NCI-H2081 (cell line): Measurements from ENCODE around the gene TLE5.
A peak's percentile ranks its signal among the peaks of the same experiment; 100 is the strongest.
"Not testable (repeated sequence)": the region's sequence is repeated elsewhere in the genome, so short reads cannot be mapped to it uniquely, and the experiment has no call there.

Experiments
- DNase-seq, 2 experiments: peaks; one replicate each; lab custom pipeline; 2025; lab: John Stamatoyannopoulos, UW

The TLE5 gene

DNA sequence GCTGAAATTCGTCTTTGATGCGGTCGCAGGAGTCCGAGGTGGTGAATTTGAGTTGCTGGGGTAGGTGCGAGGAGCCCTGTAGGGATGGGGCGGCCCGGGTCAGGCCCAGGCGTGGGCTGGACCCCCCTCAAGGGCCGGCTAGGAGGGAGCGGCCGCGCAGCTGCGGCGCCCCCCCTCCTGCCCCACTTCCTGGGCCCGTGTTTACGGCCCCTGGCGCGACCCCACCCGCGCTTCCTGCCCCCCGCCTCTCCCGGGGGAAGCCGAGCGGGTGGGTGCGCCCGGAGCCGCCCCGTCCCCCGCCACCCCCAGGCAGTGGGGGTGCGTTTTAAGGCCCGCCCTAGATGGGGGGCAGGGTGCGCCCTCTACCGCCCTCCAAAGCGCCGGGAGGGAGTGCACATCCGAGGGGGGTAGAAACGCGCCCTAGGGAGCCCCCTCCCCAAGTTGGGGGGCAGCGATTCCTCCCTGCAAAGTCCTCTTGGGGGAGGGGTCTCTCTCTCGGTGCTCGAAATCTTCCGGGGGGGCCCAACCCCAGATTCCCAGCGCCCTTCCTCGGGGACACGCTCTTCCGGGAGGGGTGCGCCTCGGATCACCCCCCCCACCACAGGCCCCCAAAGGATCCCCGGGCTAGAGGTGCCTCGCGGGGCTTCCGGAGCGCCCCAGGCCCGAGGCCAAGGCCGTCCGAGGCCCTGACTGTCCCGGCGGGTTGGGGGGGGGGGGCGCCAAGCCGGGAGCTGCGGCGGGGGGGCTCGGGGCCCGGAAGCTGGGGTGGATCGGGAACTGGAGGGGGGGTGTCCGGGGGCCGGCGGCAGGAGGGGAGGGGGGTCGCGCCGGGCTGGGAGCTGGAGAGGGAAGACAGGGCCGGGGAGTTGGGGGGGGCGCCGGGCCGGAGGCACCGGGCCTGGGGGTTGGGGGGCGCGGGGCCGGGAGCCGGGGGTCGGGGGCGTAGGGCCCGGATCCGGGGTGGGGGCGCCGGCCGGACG, 823 bp downstream of the TLE5 start:
- peak; percentile 73 to 81 for DNase-seq

DNA sequence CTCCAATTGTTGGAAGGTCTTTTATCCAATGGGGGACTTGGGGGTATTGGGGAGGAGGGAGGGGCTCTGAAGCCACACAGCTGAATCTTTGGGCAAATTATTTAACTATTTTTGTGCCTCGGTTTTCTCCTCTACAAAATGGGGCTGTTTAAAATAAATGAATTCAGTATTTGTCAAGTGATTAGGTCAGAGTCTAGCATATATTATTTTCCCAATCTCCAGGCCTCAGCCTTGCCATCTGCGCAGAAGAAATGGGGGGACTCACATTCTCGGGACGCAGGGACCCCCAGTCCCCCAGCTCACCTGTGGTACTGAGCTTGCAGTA, 1.5 kb downstream of the TLE5 start:
- no peak for DNase-seq

DNA sequence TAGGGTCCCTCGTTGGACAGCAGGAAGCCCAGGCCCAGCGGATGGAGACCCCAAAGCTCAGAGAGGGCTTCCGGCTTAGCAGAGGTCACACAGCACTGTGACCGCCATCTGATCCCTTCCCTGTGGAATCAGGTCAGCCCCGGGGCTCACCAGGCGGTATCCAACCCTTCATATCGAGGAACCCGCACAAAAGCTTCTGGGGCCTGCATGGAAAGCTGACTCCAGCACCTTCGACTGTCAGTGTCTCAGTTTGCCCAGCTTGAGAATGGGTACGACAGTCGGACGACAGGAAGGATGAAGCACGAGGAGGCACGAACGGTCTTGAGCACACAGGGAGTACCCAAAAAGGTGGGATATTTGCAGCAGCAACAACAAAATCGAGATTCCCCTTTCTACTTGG, 2.6 kb downstream of the TLE5 start:
- no peak for DNase-seq

DNA sequence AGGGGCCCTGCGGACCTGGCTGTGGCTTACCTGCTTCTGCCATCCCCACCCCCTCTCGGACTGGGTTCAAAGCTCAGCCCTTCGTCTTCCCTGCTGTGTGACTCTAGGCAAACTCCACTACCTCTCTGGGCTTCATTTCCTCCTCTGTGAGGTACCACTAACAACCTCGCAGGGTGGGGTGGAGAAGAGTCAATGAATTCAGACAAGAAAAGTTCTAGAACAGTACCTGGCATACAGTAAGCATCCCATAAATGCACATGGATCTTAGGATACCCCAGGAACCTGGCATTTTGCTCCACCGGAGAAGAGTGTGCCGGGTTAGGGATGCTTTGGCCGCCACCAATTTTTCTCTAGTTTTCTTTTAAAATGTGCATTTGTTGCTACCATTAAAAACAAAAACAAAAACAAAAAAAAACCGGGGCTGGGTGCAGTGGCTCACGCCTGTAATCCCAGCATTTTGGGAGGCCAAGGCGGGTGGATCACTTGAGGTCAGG, 3.4 kb downstream of the TLE5 start:
- no peak for DNase-seq

DNA sequence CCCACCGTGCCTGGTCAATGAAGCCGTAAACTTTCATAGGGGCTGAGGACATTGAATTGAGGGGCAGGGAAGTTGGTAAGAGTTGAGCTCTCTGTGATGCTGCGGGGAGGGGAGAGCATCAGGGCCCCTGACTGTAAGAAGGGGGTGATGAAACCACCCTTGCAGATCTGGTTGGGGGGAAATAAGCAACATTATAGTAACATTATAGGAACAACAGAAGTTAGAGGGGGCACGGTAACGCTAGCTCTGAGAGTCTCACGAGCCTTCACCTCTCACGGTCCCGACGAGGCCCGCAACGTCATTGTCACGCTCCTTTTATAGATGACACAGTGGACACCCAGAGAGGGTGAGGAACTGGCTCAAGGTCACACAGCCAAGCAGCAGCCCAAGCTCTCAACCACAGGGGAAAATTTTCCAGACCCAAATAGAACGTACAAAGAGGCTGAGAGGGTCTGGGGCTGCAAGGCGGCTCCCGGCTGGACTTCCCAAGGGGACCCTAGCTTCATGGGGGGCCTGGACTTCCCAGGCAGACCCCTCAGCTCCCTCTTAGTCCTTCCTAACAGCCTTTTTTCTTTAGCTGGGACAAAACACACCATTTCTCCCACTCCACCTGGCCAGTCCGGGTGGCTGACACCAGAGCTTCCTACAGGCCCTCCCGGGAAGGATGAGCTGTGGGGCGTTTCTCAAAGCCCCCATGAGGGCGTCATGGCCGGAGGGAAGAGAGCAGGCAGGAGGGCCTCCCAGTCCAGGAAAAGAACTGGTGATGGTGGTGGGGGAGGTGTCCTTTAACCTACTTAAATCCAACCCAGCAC, 4.1 kb downstream of the TLE5 start:
- DNase-seq = no peak

DNA sequence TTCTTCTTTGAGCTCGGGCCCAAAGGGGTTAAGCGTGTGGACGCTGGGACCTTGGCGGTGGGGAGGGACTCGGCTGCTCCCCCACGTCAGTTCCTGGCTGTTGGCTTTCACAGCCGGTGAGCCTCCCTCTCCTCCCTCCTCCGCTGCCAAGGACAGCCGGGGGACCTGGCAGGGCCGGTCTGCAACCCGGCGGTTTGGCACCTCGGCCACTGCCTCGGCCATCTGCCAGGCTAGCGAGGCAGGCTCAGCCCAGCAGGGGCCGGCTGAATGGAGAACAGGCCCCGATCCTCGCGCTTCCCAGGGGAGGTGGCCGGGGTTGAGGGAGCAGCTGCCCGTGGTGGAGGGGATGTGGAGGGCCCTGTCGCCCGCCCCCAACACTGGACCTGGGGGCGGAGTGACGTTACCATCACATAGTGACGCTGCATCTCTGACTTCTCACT, 5.0 kb downstream of the TLE5 start:
- DNase-seq = peak; percentile 72 to 90

- peak; percentile 86 to 87 for DNase-seq
These were observed 5.7 kb downstream of the TLE5 start for GRCh38 chr19:3056417-3057088.

DNA sequence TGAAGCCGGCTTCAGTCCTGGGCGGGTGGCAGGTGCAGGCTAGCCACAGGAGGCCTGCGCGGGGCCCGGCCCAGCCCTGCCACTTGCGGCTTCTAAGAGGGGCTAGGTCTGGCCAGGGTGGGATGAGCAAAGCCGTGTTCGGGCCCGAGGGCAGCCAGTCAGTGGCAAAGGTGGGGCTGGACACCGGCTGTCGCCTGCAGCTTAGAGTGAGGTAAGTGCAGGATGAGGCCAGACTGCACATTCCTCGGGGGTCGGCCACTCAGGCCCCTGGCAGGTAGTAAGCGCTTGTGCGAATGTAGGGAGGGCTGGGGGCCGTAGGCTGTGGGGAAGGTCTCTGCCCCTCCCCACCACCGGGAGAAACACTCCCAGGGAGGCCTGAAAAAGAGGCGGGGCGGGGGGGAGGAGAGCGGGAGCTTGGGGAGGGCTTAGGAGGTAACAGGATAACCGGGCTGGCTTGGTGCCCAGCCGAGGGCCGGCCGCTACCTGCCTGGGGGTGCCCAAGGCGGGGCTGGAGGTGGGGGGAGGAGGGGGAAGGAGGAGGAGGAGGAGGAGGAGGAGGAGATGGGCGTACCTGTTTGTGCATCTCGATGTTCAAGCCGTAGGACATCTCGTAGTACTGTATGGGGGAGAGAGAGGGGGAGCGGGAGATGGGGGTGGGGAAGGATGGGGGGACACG, 6.4 kb downstream of the TLE5 start:
- DNase-seq = peak; percentile 94 to 95

DNA sequence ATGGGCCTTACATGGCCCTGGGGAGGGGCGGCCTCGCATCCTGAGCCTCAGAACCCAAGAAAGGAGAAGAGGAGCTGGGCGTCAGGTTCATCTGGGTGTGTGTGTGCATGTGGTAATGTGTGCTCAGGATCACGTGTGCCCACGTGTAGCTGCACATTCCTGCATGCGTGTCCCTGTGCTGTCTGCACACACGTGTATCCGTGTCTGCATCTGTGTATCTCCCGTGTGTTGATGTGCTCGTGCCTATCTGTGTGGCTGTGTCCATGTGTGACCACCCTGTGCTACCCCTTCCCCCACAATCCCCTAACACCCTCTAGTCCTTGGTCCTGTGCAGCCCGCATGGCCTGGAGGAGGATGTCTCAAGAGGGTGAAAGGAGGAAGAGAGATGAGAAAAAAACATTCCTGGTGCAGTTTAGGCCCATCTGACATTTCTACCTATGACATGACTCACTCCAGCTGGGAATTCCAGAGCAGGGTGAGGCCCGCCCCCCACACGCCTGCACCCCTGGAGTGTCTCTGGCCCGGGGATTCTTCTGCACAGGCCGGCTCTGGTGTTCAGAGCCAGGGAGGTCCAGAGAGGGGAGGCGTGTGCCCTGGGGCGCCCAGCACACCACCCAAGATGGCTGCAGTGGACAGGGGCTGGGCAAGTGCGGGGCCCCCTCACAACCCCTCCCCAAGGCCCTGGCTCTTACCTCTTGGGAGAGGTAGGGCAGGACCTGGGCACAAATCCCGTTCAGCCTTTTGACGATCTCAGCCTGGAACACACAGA, 7.1 kb downstream of the TLE5 start:
- no peak for DNase-seq

DNA sequence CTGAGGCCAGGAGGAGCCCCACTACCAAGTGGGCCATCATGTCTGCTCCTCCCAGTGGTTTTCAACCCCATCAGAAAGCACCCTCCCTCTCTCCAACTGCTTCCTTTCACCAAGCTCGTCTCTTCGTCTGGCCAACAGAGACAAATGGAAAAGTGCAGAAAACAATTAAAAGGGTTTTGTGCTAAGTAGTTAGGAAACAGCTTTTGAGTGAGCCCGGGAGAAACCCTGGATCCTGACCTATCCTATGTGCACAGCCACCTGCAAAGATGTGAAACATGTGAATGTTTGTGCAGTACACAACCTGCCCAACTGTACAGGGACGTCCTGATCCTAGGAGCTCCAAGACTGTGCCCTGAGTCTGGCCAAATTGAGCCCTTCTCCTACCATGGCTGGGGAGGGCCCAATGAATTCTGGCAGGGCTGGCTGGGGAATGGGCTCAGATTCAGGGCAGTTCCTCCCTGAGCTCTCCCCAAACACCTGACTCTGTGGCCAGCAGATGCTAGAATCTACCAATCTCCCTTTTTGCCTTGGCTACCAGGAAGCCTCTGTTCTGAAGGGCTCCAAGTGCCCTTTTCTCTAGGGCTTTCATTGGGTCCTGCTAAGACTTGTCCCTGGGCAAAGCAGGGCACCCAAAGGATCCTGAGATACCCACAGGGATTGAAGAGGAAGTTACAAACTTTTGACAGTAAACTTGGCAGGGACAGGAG, 7.9 kb downstream of the TLE5 start:
- no peak for DNase-seq

GRCh38 chr19:3053780-3054179, 8.5 kb downstream of the TLE5 start:
- DNase-seq = no peak

GRCh38 chr19:3053218-3053621, 9.1 kb downstream of the TLE5 start:
- DNase-seq = no peak

GRCh38 chr19:3050016-3050415, 12.3 kb downstream of the TLE5 start:
- DNase-seq = not testable (repeated sequence)

GRCh38 chr19:3049089-3049488, 13.2 kb downstream of the TLE5 start:
- no peak for DNase-seq

GRCh38 chr19:3048190-3048533, 14.1 kb downstream of the TLE5 start:
- DNase-seq = no peak

GRCh38 chr19:3047496-3048189, 14.7 kb downstream of the TLE5 start:
- DNase-seq = peak; percentile 88 to 90

- peak; percentile 71 to 80 for DNase-seq
These were observed 15.4 kb downstream of the TLE5 start for GRCh38 chr19:3046698-3047495.

DNA sequence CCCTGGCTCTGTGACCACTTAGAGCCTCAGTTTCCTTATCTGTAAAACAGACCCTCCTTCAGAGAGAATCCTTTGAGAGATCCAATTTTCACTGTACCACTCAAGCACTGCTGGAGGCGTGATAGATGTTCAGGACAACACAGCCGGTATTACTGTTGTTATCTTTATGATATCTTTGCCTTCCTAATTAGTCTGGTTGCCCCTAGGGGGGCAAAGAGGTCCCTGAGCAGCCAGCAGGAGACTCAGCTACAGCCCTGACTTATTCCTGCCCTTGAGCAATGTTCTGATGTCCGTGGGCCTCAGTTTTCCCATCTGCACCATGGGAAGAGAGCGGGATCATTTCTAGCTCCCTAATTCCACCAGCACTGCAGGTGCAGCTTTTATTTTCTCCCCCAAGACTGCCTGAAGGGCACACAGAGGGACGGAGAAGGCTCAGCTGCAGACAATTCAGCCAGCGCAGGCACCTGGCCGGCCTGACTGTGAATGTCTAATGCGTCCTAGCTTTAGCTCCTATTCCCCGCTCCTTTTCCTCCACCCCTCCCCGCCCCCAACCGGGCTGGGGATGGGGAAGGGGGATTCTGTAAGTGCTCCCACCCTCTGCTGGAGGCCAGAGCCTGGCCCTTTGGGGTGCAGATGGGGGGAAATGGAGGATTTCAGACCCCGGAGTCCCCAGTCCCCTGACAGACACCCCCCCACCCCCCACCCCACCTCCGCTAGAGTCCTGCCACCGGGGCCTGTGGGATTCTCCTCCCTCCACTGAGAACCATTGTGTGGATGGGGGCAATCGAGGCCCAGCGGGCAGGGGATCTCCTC, 16.2 kb downstream of the TLE5 start:
- peak in 1 of 2 experiments; percentile 23 for DNase-seq
